Measurements from ENCODE around the gene XPNPEP2.
"Not testable (repeated sequence)": the region's sequence is repeated elsewhere in the genome, so short reads cannot be mapped to it uniquely, and the experiment has no call there.

XPNPEP2 gene

GRCh38 chrX:129739578-129739977, 799 bp downstream of the XPNPEP2 start:
- H3K4me3 ChIP-seq (ENCODE audit: low read depth, low read length) = no peak overlapping the region

DNA sequence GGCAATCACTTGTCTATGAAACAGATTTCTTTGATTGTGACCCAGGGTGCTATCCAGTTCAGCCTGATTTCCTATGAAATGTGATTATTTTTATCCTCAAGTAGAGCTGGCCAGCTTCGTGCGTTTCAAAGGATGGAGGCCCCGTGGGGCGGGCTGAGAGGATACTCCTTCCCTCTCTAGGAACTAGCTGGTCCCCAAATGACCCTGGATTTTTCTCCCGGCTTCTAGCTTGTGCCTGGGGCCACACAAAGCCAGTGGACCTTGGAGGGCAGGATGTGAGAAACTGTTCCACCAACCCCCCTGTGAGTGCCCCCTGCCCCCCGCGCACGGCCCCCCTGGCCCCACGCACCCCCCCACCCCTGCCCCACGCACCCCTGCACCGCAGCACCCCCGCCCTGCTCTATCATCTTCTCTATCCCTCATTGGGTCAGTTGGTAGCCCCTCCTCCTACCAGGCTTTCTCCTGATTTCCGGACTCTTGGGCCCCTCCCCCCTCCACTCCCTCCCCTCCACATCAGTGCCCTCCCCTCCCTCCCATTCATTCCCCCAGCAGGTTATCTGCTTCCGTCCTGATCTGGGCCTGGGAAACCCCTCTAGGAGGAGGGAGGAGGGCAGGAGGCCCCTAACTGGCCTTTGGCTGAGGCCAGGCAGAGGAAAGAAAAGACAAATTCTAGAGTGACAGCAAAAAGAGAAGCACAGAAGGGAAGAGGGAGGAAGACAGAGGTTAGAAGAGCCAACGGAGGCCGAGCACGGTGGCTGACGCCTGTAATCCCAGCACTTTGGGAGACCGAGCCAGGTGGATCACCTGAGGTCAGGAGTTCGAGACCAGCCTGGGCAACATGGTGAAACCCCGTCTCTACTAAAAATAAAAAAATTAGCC, 3.3 kb downstream of the XPNPEP2 start:
- TF ChIP-seq, protein P1, sequence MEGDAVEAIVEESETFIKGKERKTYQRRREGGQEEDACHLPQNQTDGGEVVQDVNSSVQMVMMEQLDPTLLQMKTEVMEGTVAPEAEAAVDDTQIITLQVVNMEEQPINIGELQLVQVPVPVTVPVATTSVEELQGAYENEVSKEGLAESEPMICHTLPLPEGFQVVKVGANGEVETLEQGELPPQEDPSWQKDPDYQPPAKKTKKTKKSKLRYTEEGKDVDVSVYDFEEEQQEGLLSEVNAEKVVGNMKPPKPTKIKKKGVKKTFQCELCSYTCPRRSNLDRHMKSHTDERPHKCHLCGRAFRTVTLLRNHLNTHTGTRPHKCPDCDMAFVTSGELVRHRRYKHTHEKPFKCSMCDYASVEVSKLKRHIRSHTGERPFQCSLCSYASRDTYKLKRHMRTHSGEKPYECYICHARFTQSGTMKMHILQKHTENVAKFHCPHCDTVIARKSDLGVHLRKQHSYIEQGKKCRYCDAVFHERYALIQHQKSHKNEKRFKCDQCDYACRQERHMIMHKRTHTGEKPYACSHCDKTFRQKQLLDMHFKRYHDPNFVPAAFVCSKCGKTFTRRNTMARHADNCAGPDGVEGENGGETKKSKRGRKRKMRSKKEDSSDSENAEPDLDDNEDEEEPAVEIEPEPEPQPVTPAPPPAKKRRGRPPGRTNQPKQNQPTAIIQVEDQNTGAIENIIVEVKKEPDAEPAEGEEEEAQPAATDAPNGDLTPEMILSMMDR (IDR thresholded peaks at IDR 0.05; ENCODE audit: borderline replicate concordance, insufficient read depth, low read depth, low read length) = no peak
- H3K4me3 ChIP-seq (ENCODE audit: low read depth, low read length) = no peak overlapping the region

More at GRCh38 chrX:129739578-129739977, 799 bp downstream of the XPNPEP2 start:
- TF ChIP-seq, protein P1 (IDR thresholded peaks at IDR 0.05; ENCODE audit: borderline replicate concordance, insufficient read depth, low read depth, low read length) = no peak

- H3K4me3 ChIP-seq (ENCODE audit: low read depth, low read length) = not testable (repeated sequence)
Observed at GRCh38 chrX:129742759-129743152, 4.0 kb downstream of the XPNPEP2 start.

DNA sequence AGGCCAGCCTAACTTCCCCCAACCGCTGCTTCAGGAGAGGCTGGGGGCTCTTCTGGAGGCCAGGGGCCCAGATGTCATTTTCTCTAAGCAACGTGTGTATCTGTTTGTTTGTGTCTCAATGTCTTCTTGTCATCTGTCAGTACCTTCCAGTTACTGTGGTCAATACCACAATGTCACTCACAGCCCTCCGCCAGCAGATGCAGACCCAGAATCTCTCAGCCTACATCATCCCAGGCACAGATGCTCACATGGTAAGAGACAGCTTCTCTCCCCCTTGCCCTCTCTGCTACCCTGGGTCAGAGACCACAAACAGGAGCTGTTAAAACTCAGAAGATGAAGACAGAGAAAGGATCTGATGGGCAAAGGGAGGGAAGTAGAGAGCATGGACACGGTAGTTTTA, 5.0 kb downstream of the XPNPEP2 start:
- no peak overlapping the region for H3K4me3 ChIP-seq (ENCODE audit: low read depth, low read length)
- TF ChIP-seq, protein P1 (IDR thresholded peaks at IDR 0.05; ENCODE audit: borderline replicate concordance, insufficient read depth, low read depth, low read length) = no peak

GRCh38 chrX:129744861-129745321, 6.1 kb downstream of the XPNPEP2 start:
- H3K4me3 ChIP-seq (ENCODE audit: low read depth, low read length) = no peak overlapping the region
- TF ChIP-seq, protein P1 (IDR thresholded peaks at IDR 0.05; ENCODE audit: borderline replicate concordance, insufficient read depth, low read depth, low read length) = no peak

DNA sequence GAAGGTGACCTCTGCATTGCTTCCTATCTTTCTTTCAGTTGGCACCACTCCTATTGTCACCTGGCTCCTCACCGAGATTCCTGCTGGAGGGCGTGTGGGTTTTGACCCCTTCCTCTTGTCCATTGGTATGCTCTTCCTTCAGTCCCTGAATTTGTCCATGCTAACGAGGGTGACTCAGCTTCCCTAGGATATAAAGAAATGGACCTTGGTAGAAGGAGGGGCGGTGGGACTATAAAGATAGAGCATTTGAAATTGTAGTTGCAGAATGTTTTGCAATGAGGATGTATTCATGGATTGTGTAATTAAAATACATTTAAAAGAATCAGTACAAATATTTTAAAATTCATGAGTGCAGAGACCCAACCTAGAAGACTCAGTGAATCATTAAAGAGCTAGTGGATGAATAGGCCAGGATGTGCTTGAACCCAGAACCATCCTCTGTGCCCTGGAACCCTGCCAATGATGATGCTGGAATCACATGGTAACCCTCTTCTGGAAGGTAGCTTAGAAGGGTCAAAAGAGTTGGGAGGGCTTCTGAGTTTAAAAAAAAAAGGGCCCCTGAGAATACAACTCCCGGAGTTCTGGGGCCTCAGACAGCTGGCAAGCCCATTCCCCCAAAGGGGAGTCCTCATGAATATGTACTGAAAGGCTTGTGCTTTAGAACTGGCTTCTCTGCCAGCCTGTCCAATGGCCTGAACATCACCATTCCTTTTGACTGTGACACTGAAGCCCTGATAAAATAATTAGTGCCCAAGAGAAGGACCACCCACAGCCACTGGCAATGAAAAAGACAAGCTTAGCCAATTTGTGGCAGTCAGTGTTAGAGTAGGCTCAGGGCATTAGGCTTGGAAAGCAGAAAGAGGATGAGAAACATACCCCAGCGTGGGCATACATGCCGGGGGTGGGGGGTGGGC, 8.0 kb downstream of the XPNPEP2 start:
- TF ChIP-seq, protein P1 (IDR thresholded peaks at IDR 0.05; ENCODE audit: borderline replicate concordance, insufficient read depth, low read depth, low read length) = no peak
- no peak overlapping the region for H3K4me3 ChIP-seq (ENCODE audit: low read depth, low read length)

DNA sequence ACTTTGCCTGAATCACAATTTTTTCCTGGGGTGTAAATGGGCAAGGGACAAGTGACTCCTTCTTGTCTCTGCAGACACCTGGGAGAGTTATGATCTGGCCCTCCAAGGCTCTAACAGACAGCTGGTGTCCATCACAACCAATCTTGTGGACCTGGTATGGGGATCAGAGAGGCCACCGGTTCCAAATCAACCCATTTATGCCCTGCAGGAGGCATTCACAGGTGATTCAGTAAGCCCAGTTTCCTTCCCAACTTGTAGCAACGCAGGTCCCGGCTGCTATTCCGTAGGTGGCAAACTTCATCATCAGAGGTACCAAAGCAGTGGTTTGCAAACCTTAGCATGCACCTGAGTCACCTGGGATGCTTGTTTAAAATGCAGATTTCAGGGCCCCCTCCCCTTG, 8.8 kb downstream of the XPNPEP2 start:
- TF ChIP-seq, protein P1 (IDR thresholded peaks at IDR 0.05; ENCODE audit: borderline replicate concordance, insufficient read depth, low read depth, low read length) = no peak
- H3K4me3 ChIP-seq (ENCODE audit: low read depth, low read length) = no peak overlapping the region

Data from GM12875 (cell line).